KOPT-K1 (cell line): ENCODE data around the gene POU2AF2.

Experiments
- H3K27ac ChIP-seq: fragments of 200-600 bp; sonication (generic); 2 replicates; pipeline ENCODE4 v1.5.1; 2016; ENCODE audit warnings: antibody characterized with exemption, mild to moderate bottlenecking, low read depth, low read length; ENCODE audit not compliant: poor library complexity, severe bottlenecking
- H3K36me3 ChIP-seq: fragments of 200-600 bp; sonication (generic); 2 replicates; pipeline ENCODE4 v1.5.1; 2017; ENCODE audit warnings: antibody characterized with exemption, mild to moderate bottlenecking, low read length, moderate library complexity; ENCODE audit not compliant: insufficient read depth
- H3K9me3 ChIP-seq: fragments of 200-600 bp; sonication (generic); 2 replicates; pipeline ENCODE4 v1.5.1; 2017; ENCODE audit warnings: antibody characterized with exemption, low read length, mild to moderate bottlenecking; ENCODE audit not compliant: insufficient read depth, poor library complexity, severe bottlenecking

POU2AF2 gene

GRCh38 chr11:111326824-111327223 lies 81.3 kb downstream of the POU2AF2 start:
- Histone ChIP-seq H3K9me3 (no peaks in the 10 kb centered on the region), H3K27ac (no peak overlapping the region)

GRCh38 chr11:111327908-111328624 lies 82.5 kb downstream of the POU2AF2 start:
- no peak overlapping the region for H3K27ac ChIP-seq

More at GRCh38 chr11:111326824-111327223, 81.3 kb downstream of the POU2AF2 start:
- no peaks in the 10 kb centered on the region for H3K36me3 ChIP-seq

GRCh38 chr11:111329306-111330204 lies 84.0 kb downstream of the POU2AF2 start:
- Histone ChIP-seq H3K27ac (no peak overlapping the region), H3K36me3 (no peaks in the 10 kb centered on the region), H3K9me3 (no peaks in the 10 kb centered on the region)

More at GRCh38 chr11:111327908-111328624, 82.5 kb downstream of the POU2AF2 start:
- Histone ChIP-seq H3K9me3 (no peaks in the 10 kb centered on the region), H3K36me3 (no peaks in the 10 kb centered on the region)

GRCh38 chr11:111330234-111330893 lies 84.8 kb downstream of the POU2AF2 start:
- no peak overlapping the region for H3K27ac ChIP-seq
- no peaks in the 10 kb centered on the region for H3K9me3 ChIP-seq
- no peaks in the 10 kb centered on the region for H3K36me3 ChIP-seq

GRCh38 chr11:111331711-111332479 lies 86.4 kb downstream of the POU2AF2 start:
- no peaks in the 10 kb centered on the region for H3K36me3 ChIP-seq
- H3K27ac ChIP-seq, result no peak overlapping the region
- no peaks in the 10 kb centered on the region for H3K9me3 ChIP-seq

- no peaks in the 10 kb centered on the region for H3K36me3 ChIP-seq
- H3K27ac ChIP-seq, result no peak overlapping the region
- peaks cover 6% of the 10 kb centered on the region for H3K9me3 ChIP-seq
Measured at GRCh38 chr11:111334532-111335502, 89.3 kb downstream of the POU2AF2 start.

GRCh38 chr11:111335549-111335948 lies 90.0 kb downstream of the POU2AF2 start:
- Histone ChIP-seq H3K9me3 (peaks cover 13% of the 10 kb centered on the region), H3K36me3 (no peaks in the 10 kb centered on the region), H3K27ac (no peak overlapping the region)
